Measurements from ENCODE around the gene ELL2. TPM values are rescaled to one million over a fixed set of nuclear protein-coding genes. Genes with fewer than 3 reads are reported as not detected.

The ELL2 gene
- total and polyA plus RNA-seq, 2 of the 13 experiments (the other 11 are each of a cell fraction or from before 2014, with no cell fraction given) = 78.9 to 97.1 TPM

GRCh38 chr5:95862671-95863382 lies 98.8 kb downstream of the ELL2 start (continued):
- TF ChIP-seq ZBED4 (CRISPR knock-in tag; IDR thresholded peaks at IDR 0.05; ENCODE audit: borderline replicate concordance) (no peak), GPN1 (CRISPR knock-in tag; IDR thresholded peaks at IDR 0.05; ENCODE audit: borderline replicate concordance) (no peak), GMEB2 (CRISPR knock-in tag; IDR thresholded peaks at IDR 0.05; ENCODE audit: low read depth) (no peak), MYPOP (CRISPR knock-in tag; IDR thresholded peaks at IDR 0.05) (peak; percentile 40; the same call in 1 of the 2 replicates), ZNF841 (CRISPR knock-in tag; IDR thresholded peaks at IDR 0.05; ENCODE audit: borderline replicate concordance) (no peak), CHD2 (IDR thresholded peaks at IDR 0.05; ENCODE audit: low read depth, low read length) (no peak), ZSCAN30 (CRISPR knock-in tag; IDR thresholded peaks at IDR 0.05) (no peak), ZNF180 (CRISPR knock-in tag; IDR thresholded peaks at IDR 0.05; ENCODE audit: borderline replicate concordance, low read depth) (no peak), CENPX (CRISPR knock-in tag; IDR thresholded peaks at IDR 0.05) (no peak), TBX2 (CRISPR knock-in tag; IDR thresholded peaks at IDR 0.05; ENCODE audit: borderline replicate concordance) (peak; percentile 78), RCOR2 (CRISPR knock-in tag; IDR thresholded peaks at IDR 0.05) (peak; percentile 93), ZNF432 (CRISPR knock-in tag; IDR thresholded peaks at IDR 0.05; ENCODE audit: borderline replicate concordance) (no peak), ZNF724P (CRISPR knock-in tag; IDR thresholded peaks at IDR 0.05; ENCODE audit: borderline replicate concordance) (no peak), ZFP37 (CRISPR knock-in tag; IDR thresholded peaks at IDR 0.05; ENCODE audit: borderline replicate concordance) (no peak), USF2 (IDR thresholded peaks at IDR 0.05; ENCODE audit: low read depth, low read length) (no peak), USF2 (CRISPR knock-in tag; IDR thresholded peaks at IDR 0.05; ENCODE audit: borderline replicate concordance) (no peak)

All from HepG2 (cell line).